Fibroblast of lung (primary cell): Measurements from ENCODE around the gene SCAPER. TPM values are rescaled to one million over a fixed set of nuclear protein-coding genes. Genes with fewer than 3 reads are reported as not detected.

ENCODE experiments used
- DNase-seq, 2 donors: peaks; one replicate each; pipeline versions ENCODE4 v3.0.0 to v3.0.0-alpha.2; 2010; ENCODE audit warnings: low read depth in 2 of 2
- H2AFZ ChIP-seq: 2 replicates; pipeline ENCODE4 v1.5.1; 2012; ENCODE audit warnings: low read length, control low read depth, inconsistent platforms
- H3K27ac ChIP-seq: 2 replicates; pipeline ENCODE4 v1.5.1; 2011; ENCODE audit warnings: low read length, control low read depth; ENCODE audit not compliant: insufficient read depth
- H3K27me3 ChIP-seq: 2 replicates; pipeline ENCODE4 v1.5.1; 2011; ENCODE audit warnings: mild to moderate bottlenecking, low read length; ENCODE audit not compliant: control insufficient read depth, insufficient read depth
- H3K36me3 ChIP-seq: 2 replicates; pipeline ENCODE4 v1.5.1; 2011; ENCODE audit warnings: low read length; ENCODE audit not compliant: control insufficient read depth, insufficient read depth
- H3K4me1 ChIP-seq: 2 replicates; pipeline ENCODE4 v1.5.1; 2011; ENCODE audit warnings: low read length; ENCODE audit not compliant: control insufficient read depth, insufficient read depth; ENCODE audit errors: extremely low read depth
- H3K4me2 ChIP-seq: 2 replicates; pipeline ENCODE4 v1.5.1; 2011; ENCODE audit warnings: low read length, control low read depth; ENCODE audit not compliant: insufficient read depth; ENCODE audit errors: extremely low read depth
- H3K4me3 ChIP-seq, 4 experiments: fragments of 200-600 bp in 1 of 4; sonication (generic) in 1 of 4; replicated peaks in 1 of 4; 2 replicates each; pipeline ENCODE4 v1.5.1; 2011 to 2016; ENCODE audit warnings: low read length in 4 of 4, low read depth in 3 of 4, mild to moderate bottlenecking in 3 of 4, control low read depth in 2 of 4, inconsistent platforms in 1 of 4, mixed read lengths in 1 of 4; ENCODE audit not compliant: insufficient read depth in 1 of 4; ENCODE audit errors: control extremely low read depth in 1 of 4
- H3K79me2 ChIP-seq: 2 replicates; pipeline ENCODE4 v1.5.1; 2012; ENCODE audit warnings: mild to moderate bottlenecking, low read length, inconsistent platforms; ENCODE audit not compliant: control insufficient read depth, insufficient read depth
- H3K9ac ChIP-seq: 2 replicates; pipeline ENCODE4 v1.5.1; 2011; ENCODE audit warnings: mild to moderate bottlenecking, low read length, control low read depth; ENCODE audit not compliant: insufficient read depth
- H3K9me3 ChIP-seq: 2 replicates; pipeline ENCODE4 v1.5.1; 2012; ENCODE audit warnings: low read depth, low read length; ENCODE audit not compliant: control insufficient read depth, insufficient read depth
- H4K20me1 ChIP-seq: 2 replicates; pipeline ENCODE4 v1.5.1; 2011; ENCODE audit warnings: low read length; ENCODE audit not compliant: control insufficient read depth, insufficient read depth; ENCODE audit errors: extremely low read depth
- CTCF ChIP-seq, 2 donors: IDR thresholded peaks in 1 of 2; conservative IDR thresholded peaks in 1 of 2; 1 replicate in 1 of 2; 2 replicates in 1 of 2; pipeline ENCODE4 v1.5.1; 2011 to 2012; ENCODE audit warnings: low read length in 2 of 2, control low read depth in 1 of 2, inconsistent platforms in 1 of 2, low read depth in 1 of 2, mild to moderate bottlenecking in 1 of 2
- EZH2 ChIP-seq: IDR thresholded peaks from 2 replicates; pipeline ENCODE4 v1.5.1; 2012; ENCODE audit warnings: low read length, control low read depth, mild to moderate bottlenecking; ENCODE audit errors: missing control alignments
- polyA plus RNA-seq, 2 donors: library from polyadenylated mRNA; depleted of rRNA in 1 of 2; stranded (reverse) in 1 of 2; unstranded in 1 of 2; fragments of >200 nt; gene quantifications; 2 replicates each; pipeline ENCODE4 v1.2.1, GENCODE V29; 2011 to 2012; ENCODE audit warnings: missing spikeins in 1 of 2
- total RNA-seq: library from RNA; depleted of rRNA; stranded (reverse); fragments of >200 nt; gene quantifications from 2 replicates; pipeline ENCODE4 v1.2.1, GENCODE V29; 2014

Gene SCAPER
- total and polyA plus RNA-seq, 2 donors (not counting 1 experiment from before 2014, with no cell fraction given), result 2.3 to 9.1 TPM

- TF ChIP-seq CTCF (conservative IDR thresholded peaks at IDR 0.05 in 1 of 2, IDR thresholded peaks at IDR 0.05 in 1 of 2; ENCODE audit: low read depth in 1 of 2, low read length in 2 of 2) (no peak), EZH2 (no peak)
- H3K9ac ChIP-seq, result no peak overlapping the region
- no peaks in the 10 kb centered on the region for H4K20me1 ChIP-seq
- H3K4me2 ChIP-seq, result peak overlapping the region; percentile 69
- DNase-seq, result no peak
- H3K9me3 ChIP-seq, result no peaks in the 10 kb centered on the region
- peaks cover 4% of the 10 kb centered on the region for H3K79me2 ChIP-seq
- H3K4me3 ChIP-seq, result peak overlapping the region in 3 of 4 experiments; percentile 61 to 89 (median 76)
- peak overlapping the region; percentile 67 for H3K27ac ChIP-seq
- H2AFZ ChIP-seq, result peak overlapping the region; percentile 77
- H3K36me3 ChIP-seq, result no peaks in the 10 kb centered on the region
- peaks cover 15% of the 10 kb centered on the region for H3K4me1 ChIP-seq
- H3K27me3 ChIP-seq, result no peaks in the 10 kb centered on the region
Measured at GRCh38 chr15:76905855-76906254, 715 bp upstream of the SCAPER start.

DNA sequence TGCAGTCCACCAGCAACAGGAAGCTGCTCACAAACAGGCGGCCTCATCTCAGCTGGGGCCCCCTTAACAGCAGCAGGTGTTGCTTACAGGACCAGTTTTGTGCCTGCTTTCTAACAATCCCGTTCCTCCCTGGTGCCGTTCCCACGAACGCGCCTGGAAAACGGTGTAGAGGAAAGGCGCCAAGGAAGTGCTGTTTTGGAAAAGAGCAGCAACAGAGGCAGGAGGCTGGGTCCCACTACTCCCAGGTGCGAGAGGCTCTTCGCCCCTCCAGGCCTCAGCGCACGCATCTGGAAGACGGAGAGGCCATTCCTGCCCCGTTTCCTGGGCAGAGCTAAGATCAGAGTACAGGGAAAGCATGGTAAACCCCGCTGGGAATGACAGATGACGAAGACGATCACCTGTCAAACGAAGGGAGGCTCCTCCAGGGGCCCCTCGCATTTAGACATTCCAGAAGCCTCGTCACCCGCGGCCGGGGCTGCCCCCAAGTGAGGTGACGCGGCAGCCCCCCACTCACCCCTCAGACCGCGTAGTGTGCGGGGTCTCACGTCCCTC lies 603 bp downstream of the SCAPER start:
- Histone ChIP-seq H3K9ac (peak overlapping the region; percentile 79), H3K9me3 (no peaks in the 10 kb centered on the region), H4K20me1 (no peaks in the 10 kb centered on the region), H3K79me2 (peaks cover 4% of the 10 kb centered on the region), H3K4me2 (peak overlapping the region; percentile 99), H3K36me3 (no peaks in the 10 kb centered on the region), H3K4me3 (peak overlapping the region; percentile 60 to 89 (median 73)), H2AFZ (peak overlapping the region; percentile 87), H3K27ac (peak overlapping the region; percentile 67), H3K4me1 (peaks cover 15% of the 10 kb centered on the region), H3K27me3 (no peaks in the 10 kb centered on the region)
- DNase-seq, result peak in 1 of 2 donors; percentile 6
- TF ChIP-seq EZH2, result no peak
- TF ChIP-seq CTCF (conservative IDR thresholded peaks at IDR 0.05 in 1 of 2, IDR thresholded peaks at IDR 0.05 in 1 of 2; ENCODE audit: low read depth in 1 of 2, low read length in 2 of 2), result no peak

GRCh38 chr15:76903251-76903681 lies 1.9 kb downstream of the SCAPER start:
- TF ChIP-seq CTCF (conservative IDR thresholded peaks at IDR 0.05 in 1 of 2, IDR thresholded peaks at IDR 0.05 in 1 of 2; ENCODE audit: low read depth in 1 of 2, low read length in 2 of 2) (peak in 1 of 2 donors; percentile 32), EZH2 (no peak)

More at GRCh38 chr15:76903251-76903681, 1.9 kb downstream of the SCAPER start:
- H3K79me2 ChIP-seq, result peaks cover 4% of the 10 kb centered on the region
- no peaks in the 10 kb centered on the region for H3K9me3 ChIP-seq
- peaks cover 15% of the 10 kb centered on the region for H3K4me1 ChIP-seq
- DNase-seq, result peak; percentile 47 to 59
- no peak overlapping the region for H3K4me3 ChIP-seq
- H3K27me3 ChIP-seq, result no peaks in the 10 kb centered on the region
- H3K4me2 ChIP-seq, result peak overlapping the region; percentile 99
- H3K27ac ChIP-seq, result peak overlapping the region; percentile 29
- H3K36me3 ChIP-seq, result no peaks in the 10 kb centered on the region
- no peak overlapping the region for H3K9ac ChIP-seq
- H2AFZ ChIP-seq, result no peak overlapping the region
- no peaks in the 10 kb centered on the region for H4K20me1 ChIP-seq
